Pancreas (tissue), 10 donors: Measurements from ENCODE around the gene CBFA2T3. TPM values are rescaled to one million over a fixed set of nuclear protein-coding genes. Genes with fewer than 3 reads are reported as not detected.
"Not testable (repeated sequence)": the region's sequence is repeated elsewhere in the genome, so short reads cannot be mapped to it uniquely, and the experiment has no call there.

Source experiments
- ATAC-seq, 4 donors: fragments of 200-7000 bp; cut with Tn5 transposase; one replicate each; pipeline versions ENCODE4 v1.8.0 to v1.9.1; 2020; ENCODE audit warnings: mild to moderate bottlenecking in 4 of 4, moderate library complexity in 4 of 4
- DNase-seq, 6 donors: peaks; one replicate each; pipeline ENCODE4 v3.0.0-alpha.2; 2020
- FAIRE-seq: peaks from 2 replicates; lab custom pipeline; 2012; peaks lifted over from hg19 to GRCh38; lab: Jason Lieb, UNC
- H3K27ac ChIP-seq, 4 donors: fragments of 200-600 bp; sonication (generic); 1 replicate in 3 of 4; 2 replicates in 1 of 4; pipeline versions ENCODE4 v1.5.0 to v1.8.0; 2020
- H3K27me3 ChIP-seq, 4 donors: fragments of 200-600 bp; one replicate each; pipeline ENCODE4 v1.8.0; 2021
- H3K36me3 ChIP-seq, 3 donors: fragments of 200-600 bp; sonication (generic) in 1 of 3; one replicate each; pipeline versions ENCODE4 v1.5.0 to v1.8.0; 2020 to 2021
- H3K4me1 ChIP-seq, 3 donors: fragments of 200-600 bp; one replicate each; pipeline ENCODE4 v1.8.0; 2021
- H3K4me3 ChIP-seq, 4 donors: fragments of 200-600 bp; sonication (generic) in 2 of 4; one replicate each; pipeline versions ENCODE4 v1.5.0 to v1.8.0; 2020 to 2021
- H3K9me3 ChIP-seq, 4 donors: fragments of 200-600 bp; one replicate each; pipeline ENCODE4 v1.8.0; 2021
- WGBS, 2 donors: extraction: QIAGEN DNeasy Blood & Tissue Kit; methylation state at CpG; one replicate each; pipeline ENCODE4 v1.1.7; 2013; 5-methylcytosine and 5-hydroxymethylcytosine counted together
- intact Hi-C, 3 donors: fragments of 100-400 bp; cut with DNase I; formaldehyde crosslinking; loops; one replicate each; pipeline versions ENCODE4 v1.11.1 to v1.14.2; 2022
- polyA plus RNA-seq, 2 donors: library from polyadenylated mRNA; stranded (reverse); fragments of 200-250 nt; gene quantifications; one replicate each; pipeline ENCODE4 v1.2.3, GENCODE V29; 2013
- total RNA-seq, 6 donors: library from RNA; stranded (reverse); fragmentation: NEBNext Ultra II Directional in 4 of 6; extraction: Animal tissue kit (Norgen Biotek cat#: 25700) in 4 of 6; gene quantifications; one replicate each; pipeline versions ENCODE4 v1.2.1 to v1.2.4, GENCODE V29; 2021 to 2023
- TF ChIP-seq, protein P1 (sequence below), 4 donors: fragments of 200-600 bp; sonication (generic) in 3 of 4; IDR thresholded peaks; one replicate each; pipeline versions ENCODE4 v1.5.0 to v1.8.0; 2021; ENCODE audit warnings: antibody characterized with exemption in 4 of 4
- donor health status: healthy with polysubstance abuse.
- donor health status: DM: no; HTN: no; CAD: no; lungs with moderate emphysema.
- donor health status: DM: no; HTN: no; CAD: no.
- donor health status: control.
- donor health status: control.
- donor health status: Bipolar disorder and iron deficiency.
- donor health status: DM: yes; HTN: yes; CAD: no.
- donor health status: DM: no; HTN: no; CAD: no.
- donor health status: DM: no; HTN: no; CAD: no.
- donor health status: DM: yes; HTN: yes; CAD: no.

Gene CBFA2T3
- total and polyA plus RNA-seq, 8 donors, result 8.7 to 27.0 (median 21.9) TPM

- FAIRE-seq, result no peak
- DNase-seq, result peak in 3 of 6 donors; percentile 6 to 43 (median 33)
- 70 to 76% methylated on average over 21 of the region's 21 CpGs for WGBS, 2 donors
Observed at GRCh38 chr16:89020068-89020924, 43.3 kb upstream of the CBFA2T3 start.

DNA sequence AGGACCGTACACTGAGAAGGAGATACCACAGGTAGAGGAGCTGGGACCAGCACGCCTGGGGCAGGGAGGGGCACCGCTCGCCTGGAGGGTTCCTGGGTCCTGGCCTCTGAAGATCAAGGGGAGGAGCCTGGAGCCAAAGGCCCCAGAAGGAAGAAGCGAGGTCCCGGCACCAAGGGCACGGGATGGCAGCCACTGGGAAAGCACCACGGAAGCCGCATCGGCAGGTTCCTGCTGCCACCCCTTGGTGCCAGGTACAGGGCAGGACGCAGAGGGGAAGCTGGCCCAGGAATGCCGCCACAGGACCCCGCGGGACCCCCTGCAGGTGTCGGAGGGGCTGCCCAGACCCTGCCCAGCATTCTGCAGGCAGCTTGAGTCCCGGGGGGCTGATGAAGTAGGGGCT lies 42.5 kb upstream of the CBFA2T3 start:
- FAIRE-seq, result no peak

More at GRCh38 chr16:89020068-89020924, 43.3 kb upstream of the CBFA2T3 start:
- H3K27me3 ChIP-seq, result no peaks in the 10 kb centered on the region
- no peaks in the 10 kb centered on the region for H3K36me3 ChIP-seq
- no peaks in the 10 kb centered on the region for H3K9me3 ChIP-seq
- no peak overlapping the region for H3K4me3 ChIP-seq
- TF ChIP-seq, protein P1, sequence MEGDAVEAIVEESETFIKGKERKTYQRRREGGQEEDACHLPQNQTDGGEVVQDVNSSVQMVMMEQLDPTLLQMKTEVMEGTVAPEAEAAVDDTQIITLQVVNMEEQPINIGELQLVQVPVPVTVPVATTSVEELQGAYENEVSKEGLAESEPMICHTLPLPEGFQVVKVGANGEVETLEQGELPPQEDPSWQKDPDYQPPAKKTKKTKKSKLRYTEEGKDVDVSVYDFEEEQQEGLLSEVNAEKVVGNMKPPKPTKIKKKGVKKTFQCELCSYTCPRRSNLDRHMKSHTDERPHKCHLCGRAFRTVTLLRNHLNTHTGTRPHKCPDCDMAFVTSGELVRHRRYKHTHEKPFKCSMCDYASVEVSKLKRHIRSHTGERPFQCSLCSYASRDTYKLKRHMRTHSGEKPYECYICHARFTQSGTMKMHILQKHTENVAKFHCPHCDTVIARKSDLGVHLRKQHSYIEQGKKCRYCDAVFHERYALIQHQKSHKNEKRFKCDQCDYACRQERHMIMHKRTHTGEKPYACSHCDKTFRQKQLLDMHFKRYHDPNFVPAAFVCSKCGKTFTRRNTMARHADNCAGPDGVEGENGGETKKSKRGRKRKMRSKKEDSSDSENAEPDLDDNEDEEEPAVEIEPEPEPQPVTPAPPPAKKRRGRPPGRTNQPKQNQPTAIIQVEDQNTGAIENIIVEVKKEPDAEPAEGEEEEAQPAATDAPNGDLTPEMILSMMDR (IDR thresholded peaks at IDR 0.05), result no peak
- intact Hi-C loops, result no loop called here
- no peaks in the 10 kb centered on the region for H3K4me1 ChIP-seq
- no peak overlapping the region for H3K27ac ChIP-seq
- ATAC-seq, result no peak

GRCh38 chr16:89018282-89019158 lies 41.5 kb upstream of the CBFA2T3 start:
- H3K36me3 ChIP-seq, result no peaks in the 10 kb centered on the region
- no peak overlapping the region for H3K27ac ChIP-seq
- TF ChIP-seq, protein P1 (IDR thresholded peaks at IDR 0.05), result no peak
- intact Hi-C loops, result no loop called here
- FAIRE-seq (no peak), ATAC-seq (no peak), DNase-seq (peak in 3 of 6 donors; percentile 2 to 34 (median 33))
- H3K4me3 ChIP-seq, result no peak overlapping the region
- WGBS, 2 donors, result 56 to 61% methylated on average over 20 of the region's 20 CpGs
- no peaks in the 10 kb centered on the region for H3K4me1 ChIP-seq
- H3K9me3 ChIP-seq, result no peaks in the 10 kb centered on the region
- no peaks in the 10 kb centered on the region for H3K27me3 ChIP-seq

More for the DNA sequence above, 42.5 kb upstream of the CBFA2T3 start:
- no peak for ATAC-seq
- Histone ChIP-seq H3K27me3 (no peaks in the 10 kb centered on the region), H3K4me1 (no peaks in the 10 kb centered on the region), H3K4me3 (no peak overlapping the region), H3K36me3 (no peaks in the 10 kb centered on the region), H3K27ac (no peak overlapping the region), H3K9me3 (no peaks in the 10 kb centered on the region)
- WGBS, 2 donors, result 62 to 69% methylated on average over 15 to 16 of the region's 16 CpGs
- TF ChIP-seq, protein P1 (IDR thresholded peaks at IDR 0.05), result no peak
- DNase-seq, result peak in 3 of 6 donors; percentile 9 to 53 (median 40)
- intact Hi-C loops, result no loop called here

DNA sequence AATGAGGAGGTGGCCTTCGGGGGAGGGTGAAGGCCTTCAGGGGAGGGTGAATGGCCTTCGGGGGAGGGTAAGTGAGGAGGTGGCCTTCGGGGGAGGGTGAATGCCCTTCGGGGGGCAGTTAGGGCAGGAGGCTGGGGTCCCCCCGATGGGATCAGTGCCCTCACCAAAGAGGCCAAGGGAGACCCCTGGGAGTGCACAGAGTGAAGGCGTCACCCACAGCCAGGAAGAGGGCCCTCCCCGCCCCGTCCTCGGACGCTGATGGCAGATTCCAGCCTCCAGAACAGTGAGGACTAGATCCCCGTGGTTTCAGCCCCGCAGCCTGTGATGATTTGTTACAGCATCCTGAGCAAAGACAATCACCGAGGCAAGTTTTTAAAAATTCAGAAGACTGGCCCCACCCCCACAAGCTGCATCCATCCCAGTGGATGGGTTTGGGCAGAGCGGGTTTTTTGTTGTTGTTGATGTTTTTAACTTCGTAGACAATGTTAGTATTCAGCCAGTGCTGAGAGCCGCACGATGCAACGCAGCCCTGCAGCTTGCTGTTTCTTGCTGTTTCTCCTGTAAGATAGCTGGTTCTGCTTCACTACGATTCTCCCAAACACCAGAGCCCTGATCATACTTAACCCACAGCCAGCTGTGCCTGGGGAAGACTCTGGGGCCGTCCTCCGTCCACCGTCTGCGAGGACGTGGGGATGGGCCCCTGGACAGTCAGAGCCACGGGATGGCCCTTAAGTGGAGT lies 40.7 kb upstream of the CBFA2T3 start:
- Histone ChIP-seq H3K27me3 (no peaks in the 10 kb centered on the region), H3K4me3 (no peak overlapping the region), H3K4me1 (no peaks in the 10 kb centered on the region), H3K27ac (no peak overlapping the region), H3K9me3 (no peaks in the 10 kb centered on the region), H3K36me3 (no peaks in the 10 kb centered on the region)
- TF ChIP-seq, protein P1 (IDR thresholded peaks at IDR 0.05), result no peak
- intact Hi-C loops, result no loop called here
- WGBS, 2 donors, result 57 to 71% methylated on average over 25 of the region's 25 CpGs
- ATAC-seq, result no peak
- DNase-seq, result peak in 3 of 6 donors; percentile 12 to 44 (median 26)
- FAIRE-seq, result no peak

DNA sequence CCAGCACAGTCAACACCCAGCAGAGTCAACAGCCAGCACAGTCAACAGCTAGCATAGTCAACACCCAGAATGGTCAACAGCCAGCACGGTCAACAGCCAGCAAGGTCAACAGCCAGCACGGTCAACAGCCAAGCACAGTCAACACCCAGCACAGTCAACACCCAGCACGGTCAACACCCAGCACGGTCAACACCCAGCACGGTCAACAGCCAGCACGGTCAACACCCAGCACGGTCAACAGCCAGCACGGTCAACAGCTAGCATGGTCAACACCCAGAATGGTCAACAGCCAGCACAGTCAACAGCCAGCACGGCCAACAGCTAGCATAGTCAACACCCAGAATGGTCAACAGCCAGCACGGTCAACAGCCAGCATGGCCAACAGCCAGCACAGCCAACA lies 39.6 kb upstream of the CBFA2T3 start:
- H3K36me3 ChIP-seq, H3K27ac ChIP-seq, H3K4me1 ChIP-seq, H3K27me3 ChIP-seq, FAIRE-seq, H3K9me3 ChIP-seq, H3K4me3 ChIP-seq, intact Hi-C loops, ATAC-seq: not testable (repeated sequence)
- peak in 3 of 6 donors; percentile 1 to 23 (median 11) for DNase-seq
- 84 to 93% methylated on average over 10 of the region's 10 CpGs for WGBS, 2 donors
